HEK293 (cell line): ENCODE data around the gene MAK.

Source experiments
- BCL11A ChIP-seq: fragments of 450-650 bp; formaldehyde crosslinking; IDR thresholded peaks from 2 replicates; pipeline ENCODE4 v1.5.1; 2016; ENCODE audit warnings: low read depth, missing biosample characterization, missing genetic modification characterization
- GFI1B ChIP-seq: fragments of 450-650 bp; formaldehyde crosslinking; IDR thresholded peaks from 2 replicates; pipeline ENCODE4 v1.5.1; 2016; ENCODE audit warnings: missing biosample characterization, missing genetic modification characterization
- GLIS1 ChIP-seq: fragments of 450-650 bp; formaldehyde crosslinking; IDR thresholded peaks from 2 replicates; pipeline ENCODE4 v1.5.1; 2016; ENCODE audit warnings: missing biosample characterization, missing genetic modification characterization
- GLIS2 ChIP-seq: fragments of 450-650 bp; formaldehyde crosslinking; IDR thresholded peaks from 2 replicates; pipeline ENCODE4 v1.5.1; 2016; ENCODE audit warnings: missing biosample characterization, missing genetic modification characterization
- REPIN1 ChIP-seq: fragments of 450-650 bp; formaldehyde crosslinking; IDR thresholded peaks from 2 replicates; pipeline ENCODE4 v1.5.1; 2017; ENCODE audit warnings: missing biosample characterization, missing genetic modification characterization, low read depth
- SP3 ChIP-seq: fragments of 450-650 bp; formaldehyde crosslinking; IDR thresholded peaks from 2 replicates; pipeline ENCODE4 v1.5.1; 2016; ENCODE audit warnings: missing biosample characterization, missing genetic modification characterization
- TCF7L2 ChIP-seq: IDR thresholded peaks from 2 replicates; pipeline ENCODE4 v1.6.1; 2011; ENCODE audit warnings: low read depth, mild to moderate bottlenecking, inconsistent platforms, low read length, moderate library complexity, borderline replicate concordance
- WT1 ChIP-seq: fragments of 450-650 bp; formaldehyde crosslinking; IDR thresholded peaks from 2 replicates; pipeline ENCODE4 v1.5.1; 2016; ENCODE audit warnings: missing biosample characterization, missing genetic modification characterization
- YY1 ChIP-seq: fragments of 450-650 bp; formaldehyde crosslinking; IDR thresholded peaks from 2 replicates; pipeline ENCODE4 v1.5.1; 2018; ENCODE audit warnings: missing biosample characterization, missing genetic modification characterization
- ZBTB20 ChIP-seq: fragments of 450-650 bp; formaldehyde crosslinking; IDR thresholded peaks from 2 replicates; pipeline ENCODE4 v1.5.1; 2016; ENCODE audit warnings: missing biosample characterization, missing genetic modification characterization
- ZBTB7A ChIP-seq: fragments of 450-650 bp; formaldehyde crosslinking; IDR thresholded peaks from 2 replicates; pipeline ENCODE4 v1.5.1; 2016; ENCODE audit warnings: low read depth, missing biosample characterization, missing genetic modification characterization
- ZBTB8A ChIP-seq: fragments of 450-650 bp; formaldehyde crosslinking; IDR thresholded peaks from 2 replicates; pipeline ENCODE4 v1.5.1; 2016; ENCODE audit warnings: missing biosample characterization, missing genetic modification characterization
- ZNF138 ChIP-seq: fragments of 450-650 bp; formaldehyde crosslinking; IDR thresholded peaks from 2 replicates; pipeline ENCODE4 v1.5.1; 2016; ENCODE audit warnings: missing biosample characterization, missing genetic modification characterization, borderline replicate concordance
- ZNF214 ChIP-seq: fragments of 450-650 bp; formaldehyde crosslinking; IDR thresholded peaks from 2 replicates; pipeline ENCODE4 v1.5.1; 2017; ENCODE audit warnings: missing biosample characterization, mild to moderate bottlenecking, missing genetic modification characterization, borderline replicate concordance
- ZNF324 ChIP-seq: fragments of 450-650 bp; formaldehyde crosslinking; IDR thresholded peaks from 2 replicates; pipeline ENCODE4 v1.5.1; 2016; ENCODE audit warnings: missing biosample characterization, missing genetic modification characterization
- ZNF341 ChIP-seq: fragments of 450-650 bp; formaldehyde crosslinking; IDR thresholded peaks from 2 replicates; pipeline ENCODE4; 2016; ENCODE audit warnings: low read depth, missing biosample characterization, missing genetic modification characterization
- ZNF473 ChIP-seq: fragments of 450-650 bp; formaldehyde crosslinking; IDR thresholded peaks from 2 replicates; pipeline ENCODE4 v1.5.1; 2017; ENCODE audit warnings: missing biosample characterization, missing genetic modification characterization
- ZNF501 ChIP-seq: fragments of 450-650 bp; formaldehyde crosslinking; IDR thresholded peaks from 2 replicates; pipeline ENCODE4 v1.5.1; 2016; ENCODE audit warnings: missing biosample characterization, missing genetic modification characterization
- ZNF623 ChIP-seq: fragments of 450-650 bp; formaldehyde crosslinking; IDR thresholded peaks from 2 replicates; pipeline ENCODE4 v1.5.1; 2016; ENCODE audit warnings: missing biosample characterization, missing genetic modification characterization
- ZNF776 ChIP-seq: fragments of 450-650 bp; formaldehyde crosslinking; IDR thresholded peaks from 2 replicates; pipeline ENCODE4 v1.5.0; 2017; ENCODE audit warnings: missing biosample characterization, missing genetic modification characterization, borderline replicate concordance
- ZNF843 ChIP-seq: fragments of 450-650 bp; formaldehyde crosslinking; IDR thresholded peaks from 2 replicates; pipeline ENCODE4 v1.5.1; 2016; ENCODE audit warnings: missing biosample characterization, missing genetic modification characterization
- ZSCAN30 ChIP-seq: fragments of 450-650 bp; IDR thresholded peaks from 2 replicates; pipeline ENCODE4 v1.5.1; 2018; ENCODE audit warnings: missing biosample characterization, mild to moderate bottlenecking, missing genetic modification characterization, moderate library complexity
- ZXDB ChIP-seq: fragments of 450-650 bp; formaldehyde crosslinking; IDR thresholded peaks from 2 replicates; pipeline ENCODE4 v1.5.1; 2016; ENCODE audit warnings: missing biosample characterization, missing genetic modification characterization
- TF ChIP-seq, protein P1 (sequence below): fragments of 450-650 bp; formaldehyde crosslinking; IDR thresholded peaks from 2 replicates; pipeline ENCODE4 v1.5.1; 2016; ENCODE audit warnings: missing biosample characterization, missing genetic modification characterization
- TF ChIP-seq, protein P2 (sequence below): fragments of 450-650 bp; formaldehyde crosslinking; IDR thresholded peaks from 2 replicates; pipeline ENCODE4 v1.5.1; 2016; ENCODE audit warnings: missing biosample characterization, missing genetic modification characterization
- TF ChIP-seq, protein P3 (sequence below): fragments of 450-650 bp; formaldehyde crosslinking; IDR thresholded peaks from 2 replicates; pipeline ENCODE4 v1.5.1; 2017; ENCODE audit warnings: missing biosample characterization, missing genetic modification characterization
- TF ChIP-seq, protein P4 (sequence below): fragments of 450-650 bp; formaldehyde crosslinking; IDR thresholded peaks from 2 replicates; pipeline ENCODE4 v1.5.1; 2016; ENCODE audit warnings: missing biosample characterization, missing genetic modification characterization
- TF ChIP-seq, protein P5 (sequence below): fragments of 450-650 bp; formaldehyde crosslinking; IDR thresholded peaks from 2 replicates; pipeline ENCODE4 v1.5.1; 2016; ENCODE audit warnings: missing biosample characterization, missing genetic modification characterization
- TF ChIP-seq, protein P6 (sequence below): fragments of 450-650 bp; formaldehyde crosslinking; optimal IDR thresholded peaks from 2 replicates; pipeline ENCODE3; 2016; ENCODE audit warnings: missing biosample characterization, mild to moderate bottlenecking, missing genetic modification characterization

MAK gene

DNA sequence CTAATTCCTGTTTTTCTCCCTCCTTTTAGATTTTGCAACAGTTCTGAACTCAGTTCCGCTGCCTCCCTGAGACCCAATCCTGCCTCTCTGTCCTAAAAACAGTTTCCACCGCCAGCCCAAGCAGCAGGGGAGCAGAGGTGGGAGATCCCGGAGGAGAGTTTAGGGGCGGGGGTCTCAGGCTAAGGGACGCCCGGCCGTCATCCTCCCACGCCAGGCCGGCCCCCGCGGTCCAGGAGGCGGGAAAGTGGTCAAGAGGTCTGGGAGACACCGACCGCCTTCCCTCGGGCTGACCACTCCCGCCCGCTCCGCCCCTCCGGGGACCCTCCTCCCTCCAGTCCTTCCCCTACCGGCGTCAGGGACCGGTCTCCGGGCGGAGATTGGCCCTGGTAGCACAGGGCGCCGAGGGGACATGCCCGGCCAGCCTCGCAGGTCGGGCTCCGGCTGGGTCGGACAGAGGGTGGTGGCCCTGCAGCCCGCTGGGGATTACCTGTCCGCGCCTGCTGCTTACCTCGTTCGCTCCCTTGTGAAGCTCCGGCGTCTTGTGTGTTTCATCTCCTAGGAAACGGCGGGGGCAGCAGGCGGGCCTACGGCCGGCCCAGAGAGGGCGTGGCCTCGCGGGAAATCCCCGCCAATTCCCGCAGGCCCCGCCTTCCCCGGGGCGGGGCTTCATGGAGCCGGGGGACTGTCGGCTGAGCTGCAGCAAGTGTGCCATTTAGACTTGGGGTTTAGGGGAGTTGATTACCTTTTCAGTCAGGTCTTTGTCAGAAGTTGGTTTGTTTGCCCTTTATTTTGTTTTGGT is at the start of gene MAK (continued):
- TF ChIP-seq, protein P1, sequence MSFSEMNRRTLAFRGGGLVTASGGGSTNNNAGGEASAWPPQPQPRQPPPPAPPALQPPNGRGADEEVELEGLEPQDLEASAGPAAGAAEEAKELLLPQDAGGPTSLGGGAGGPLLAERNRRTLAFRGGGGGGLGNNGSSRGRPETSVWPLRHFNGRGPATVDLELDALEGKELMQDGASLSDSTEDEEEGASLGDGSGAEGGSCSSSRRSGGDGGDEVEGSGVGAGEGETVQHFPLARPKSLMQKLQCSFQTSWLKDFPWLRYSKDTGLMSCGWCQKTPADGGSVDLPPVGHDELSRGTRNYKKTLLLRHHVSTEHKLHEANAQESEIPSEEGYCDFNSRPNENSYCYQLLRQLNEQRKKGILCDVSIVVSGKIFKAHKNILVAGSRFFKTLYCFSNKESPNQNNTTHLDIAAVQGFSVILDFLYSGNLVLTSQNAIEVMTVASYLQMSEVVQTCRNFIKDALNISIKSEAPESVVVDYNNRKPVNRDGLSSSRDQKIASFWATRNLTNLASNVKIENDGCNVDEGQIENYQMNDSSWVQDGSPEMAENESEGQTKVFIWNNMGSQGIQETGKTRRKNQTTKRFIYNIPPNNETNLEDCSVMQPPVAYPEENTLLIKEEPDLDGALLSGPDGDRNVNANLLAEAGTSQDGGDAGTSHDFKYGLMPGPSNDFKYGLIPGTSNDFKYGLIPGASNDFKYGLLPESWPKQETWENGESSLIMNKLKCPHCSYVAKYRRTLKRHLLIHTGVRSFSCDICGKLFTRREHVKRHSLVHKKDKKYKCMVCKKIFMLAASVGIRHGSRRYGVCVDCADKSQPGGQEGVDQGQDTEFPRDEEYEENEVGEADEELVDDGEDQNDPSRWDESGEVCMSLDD (tag by site-specific recombination) = 0 out of 2 replicates have a peak, but pooled peaks have one; percentile 25
- TF ChIP-seq, protein P2, sequence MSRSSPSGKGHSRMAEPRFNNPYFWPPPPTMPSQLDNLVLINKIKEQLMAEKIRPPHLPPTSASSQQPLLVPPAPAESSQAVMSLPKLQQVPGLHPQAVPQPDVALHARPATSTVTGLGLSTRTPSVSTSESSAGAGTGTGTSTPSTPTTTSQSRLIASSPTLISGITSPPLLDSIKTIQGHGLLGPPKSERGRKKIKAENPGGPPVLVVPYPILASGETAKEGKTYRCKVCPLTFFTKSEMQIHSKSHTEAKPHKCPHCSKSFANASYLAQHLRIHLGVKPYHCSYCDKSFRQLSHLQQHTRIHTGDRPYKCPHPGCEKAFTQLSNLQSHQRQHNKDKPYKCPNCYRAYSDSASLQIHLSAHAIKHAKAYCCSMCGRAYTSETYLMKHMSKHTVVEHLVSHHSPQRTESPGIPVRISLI (tag by site-specific recombination) = no peak
- peak; percentile 53; the same call in 1 of the 2 replicates for TF ChIP-seq ZNF341 (tag by site-specific recombination)
- TF ChIP-seq YY1 (tag by site-specific recombination) = no peak
- TF ChIP-seq ZNF138 (tag by site-specific recombination) = no peak
- TF ChIP-seq REPIN1 (tag by site-specific recombination) = no peak
- TF ChIP-seq WT1 = peak; percentile 25; the same call in 1 of the 2 replicates
- peak; percentile 89 for TF ChIP-seq ZBTB7A (tag by site-specific recombination)
- TF ChIP-seq ZBTB20 (tag by site-specific recombination) = peak; percentile 78; the same call in 1 of the 2 replicates
- TF ChIP-seq, protein P3, sequence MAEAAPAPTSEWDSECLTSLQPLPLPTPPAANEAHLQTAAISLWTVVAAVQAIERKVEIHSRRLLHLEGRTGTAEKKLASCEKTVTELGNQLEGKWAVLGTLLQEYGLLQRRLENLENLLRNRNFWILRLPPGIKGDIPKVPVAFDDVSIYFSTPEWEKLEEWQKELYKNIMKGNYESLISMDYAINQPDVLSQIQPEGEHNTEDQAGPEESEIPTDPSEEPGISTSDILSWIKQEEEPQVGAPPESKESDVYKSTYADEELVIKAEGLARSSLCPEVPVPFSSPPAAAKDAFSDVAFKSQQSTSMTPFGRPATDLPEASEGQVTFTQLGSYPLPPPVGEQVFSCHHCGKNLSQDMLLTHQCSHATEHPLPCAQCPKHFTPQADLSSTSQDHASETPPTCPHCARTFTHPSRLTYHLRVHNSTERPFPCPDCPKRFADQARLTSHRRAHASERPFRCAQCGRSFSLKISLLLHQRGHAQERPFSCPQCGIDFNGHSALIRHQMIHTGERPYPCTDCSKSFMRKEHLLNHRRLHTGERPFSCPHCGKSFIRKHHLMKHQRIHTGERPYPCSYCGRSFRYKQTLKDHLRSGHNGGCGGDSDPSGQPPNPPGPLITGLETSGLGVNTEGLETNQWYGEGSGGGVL (tag by site-specific recombination) = peak; percentile 20; the same call in 1 of the 2 replicates
- TF ChIP-seq BCL11A (tag by site-specific recombination) = peak; percentile 52; the same call in 1 of the 2 replicates
- peak; percentile 96 for TF ChIP-seq ZBTB8A (tag by site-specific recombination)
- TF ChIP-seq ZNF623 = no peak
- TF ChIP-seq GLIS2 (tag by site-specific recombination) = peak; percentile 94
- peak; percentile 96 for TF ChIP-seq SP3
- TF ChIP-seq ZNF843 (tag by site-specific recombination) = 0 out of 2 replicates have a peak, but pooled peaks have one; percentile 16
- no peak for TF ChIP-seq TCF7L2
- peak; percentile 57; the same call in 1 of the 2 replicates for TF ChIP-seq ZNF501 (tag by site-specific recombination)
- 0 out of 2 replicates have a peak, but pooled peaks have one; percentile 28 for TF ChIP-seq ZSCAN30 (tag by site-specific recombination)
- TF ChIP-seq ZNF776 = no peak
- no peak for TF ChIP-seq ZNF214 (tag by site-specific recombination)
- TF ChIP-seq GLIS1 = peak; percentile 34
- no peak for TF ChIP-seq GFI1B (tag by site-specific recombination)
- TF ChIP-seq ZXDB (tag by site-specific recombination) = peak; percentile 50; the same call in 1 of the 2 replicates
- TF ChIP-seq ZNF473 (tag by site-specific recombination) = no peak
- no peak for TF ChIP-seq ZNF324 (tag by site-specific recombination)
- TF ChIP-seq, protein P4, sequence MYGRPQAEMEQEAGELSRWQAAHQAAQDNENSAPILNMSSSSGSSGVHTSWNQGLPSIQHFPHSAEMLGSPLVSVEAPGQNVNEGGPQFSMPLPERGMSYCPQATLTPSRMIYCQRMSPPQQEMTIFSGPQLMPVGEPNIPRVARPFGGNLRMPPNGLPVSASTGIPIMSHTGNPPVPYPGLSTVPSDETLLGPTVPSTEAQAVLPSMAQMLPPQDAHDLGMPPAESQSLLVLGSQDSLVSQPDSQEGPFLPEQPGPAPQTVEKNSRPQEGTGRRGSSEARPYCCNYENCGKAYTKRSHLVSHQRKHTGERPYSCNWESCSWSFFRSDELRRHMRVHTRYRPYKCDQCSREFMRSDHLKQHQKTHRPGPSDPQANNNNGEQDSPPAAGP (tag by site-specific recombination) = peak; percentile 66
- TF ChIP-seq, protein P5, sequence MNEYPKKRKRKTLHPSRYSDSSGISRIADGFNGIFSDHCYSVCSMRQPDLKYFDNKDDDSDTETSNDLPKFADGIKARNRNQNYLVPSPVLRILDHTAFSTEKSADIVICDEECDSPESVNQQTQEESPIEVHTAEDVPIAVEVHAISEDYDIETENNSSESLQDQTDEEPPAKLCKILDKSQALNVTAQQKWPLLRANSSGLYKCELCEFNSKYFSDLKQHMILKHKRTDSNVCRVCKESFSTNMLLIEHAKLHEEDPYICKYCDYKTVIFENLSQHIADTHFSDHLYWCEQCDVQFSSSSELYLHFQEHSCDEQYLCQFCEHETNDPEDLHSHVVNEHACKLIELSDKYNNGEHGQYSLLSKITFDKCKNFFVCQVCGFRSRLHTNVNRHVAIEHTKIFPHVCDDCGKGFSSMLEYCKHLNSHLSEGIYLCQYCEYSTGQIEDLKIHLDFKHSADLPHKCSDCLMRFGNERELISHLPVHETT (tag by site-specific recombination) = no peak
- TF ChIP-seq, protein P6, sequence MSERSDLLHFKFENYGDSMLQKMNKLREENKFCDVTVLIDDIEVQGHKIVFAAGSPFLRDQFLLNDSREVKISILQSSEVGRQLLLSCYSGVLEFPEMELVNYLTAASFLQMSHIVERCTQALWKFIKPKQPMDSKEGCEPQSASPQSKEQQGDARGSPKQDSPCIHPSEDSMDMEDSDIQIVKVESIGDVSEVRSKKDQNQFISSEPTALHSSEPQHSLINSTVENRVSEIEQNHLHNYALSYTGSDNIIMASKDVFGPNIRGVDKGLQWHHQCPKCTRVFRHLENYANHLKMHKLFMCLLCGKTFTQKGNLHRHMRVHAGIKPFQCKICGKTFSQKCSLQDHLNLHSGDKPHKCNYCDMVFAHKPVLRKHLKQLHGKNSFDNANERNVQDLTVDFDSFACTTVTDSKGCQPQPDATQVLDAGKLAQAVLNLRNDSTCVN (tag by site-specific recombination) = peak; percentile 47
